ENCODE measurements around the gene SMARCD3. TPM values are rescaled to one million over a fixed set of nuclear protein-coding genes. Genes with fewer than 3 reads are reported as not detected.

SMARCD3 gene
- total and polyA plus RNA-seq, 9 of the 15 experiments (the other 6 are each of a cell fraction or from before 2014, with no cell fraction given) = 0.43 to 3.6 (median 2.6) TPM

DNA sequence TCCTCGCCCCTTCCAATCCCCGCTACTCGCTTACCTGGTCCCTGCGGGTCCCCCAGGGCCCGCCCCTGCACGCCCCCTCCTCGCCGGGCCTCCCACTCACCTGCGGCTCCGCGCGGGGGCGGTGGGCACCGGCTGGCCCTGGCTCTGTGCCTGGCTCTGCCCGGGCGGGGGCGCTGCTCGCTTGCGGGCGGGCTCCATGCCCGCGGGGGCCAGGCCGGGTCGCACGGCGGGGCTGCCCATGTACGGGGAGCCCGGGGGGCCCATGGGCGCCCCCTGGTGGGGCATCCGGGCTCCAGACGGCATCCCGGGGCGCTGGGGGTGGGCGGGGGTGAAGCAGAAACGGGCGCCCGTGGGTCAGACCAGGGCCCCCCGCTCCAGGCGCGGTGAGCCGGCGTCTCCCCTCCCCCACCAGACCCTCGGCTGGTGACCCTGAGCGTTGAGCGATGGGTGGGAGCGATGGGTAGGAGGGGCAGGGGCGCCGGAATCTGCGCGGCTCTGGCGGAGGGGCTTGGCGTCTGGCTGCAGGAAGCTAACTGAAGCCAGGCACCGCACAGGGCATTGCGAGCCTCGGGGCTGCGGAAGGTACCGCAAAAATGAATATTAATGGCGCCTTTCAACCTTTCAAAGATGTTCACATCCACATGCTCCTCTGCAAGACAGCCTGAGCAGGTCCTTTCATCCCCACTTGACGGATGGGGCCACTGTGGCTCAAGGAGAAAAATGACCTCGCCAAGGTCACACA is 3.0 kb downstream of the SMARCD3 start (continued):
- TF ChIP-seq, protein P1, sequence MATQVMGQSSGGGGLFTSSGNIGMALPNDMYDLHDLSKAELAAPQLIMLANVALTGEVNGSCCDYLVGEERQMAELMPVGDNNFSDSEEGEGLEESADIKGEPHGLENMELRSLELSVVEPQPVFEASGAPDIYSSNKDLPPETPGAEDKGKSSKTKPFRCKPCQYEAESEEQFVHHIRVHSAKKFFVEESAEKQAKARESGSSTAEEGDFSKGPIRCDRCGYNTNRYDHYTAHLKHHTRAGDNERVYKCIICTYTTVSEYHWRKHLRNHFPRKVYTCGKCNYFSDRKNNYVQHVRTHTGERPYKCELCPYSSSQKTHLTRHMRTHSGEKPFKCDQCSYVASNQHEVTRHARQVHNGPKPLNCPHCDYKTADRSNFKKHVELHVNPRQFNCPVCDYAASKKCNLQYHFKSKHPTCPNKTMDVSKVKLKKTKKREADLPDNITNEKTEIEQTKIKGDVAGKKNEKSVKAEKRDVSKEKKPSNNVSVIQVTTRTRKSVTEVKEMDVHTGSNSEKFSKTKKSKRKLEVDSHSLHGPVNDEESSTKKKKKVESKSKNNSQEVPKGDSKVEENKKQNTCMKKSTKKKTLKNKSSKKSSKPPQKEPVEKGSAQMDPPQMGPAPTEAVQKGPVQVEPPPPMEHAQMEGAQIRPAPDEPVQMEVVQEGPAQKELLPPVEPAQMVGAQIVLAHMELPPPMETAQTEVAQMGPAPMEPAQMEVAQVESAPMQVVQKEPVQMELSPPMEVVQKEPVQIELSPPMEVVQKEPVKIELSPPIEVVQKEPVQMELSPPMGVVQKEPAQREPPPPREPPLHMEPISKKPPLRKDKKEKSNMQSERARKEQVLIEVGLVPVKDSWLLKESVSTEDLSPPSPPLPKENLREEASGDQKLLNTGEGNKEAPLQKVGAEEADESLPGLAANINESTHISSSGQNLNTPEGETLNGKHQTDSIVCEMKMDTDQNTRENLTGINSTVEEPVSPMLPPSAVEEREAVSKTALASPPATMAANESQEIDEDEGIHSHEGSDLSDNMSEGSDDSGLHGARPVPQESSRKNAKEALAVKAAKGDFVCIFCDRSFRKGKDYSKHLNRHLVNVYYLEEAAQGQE (IDR thresholded peaks at IDR 0.05; ENCODE audit: borderline replicate concordance) = peak; percentile 38; the same call in 1 of the 2 replicates
- TF ChIP-seq, protein P1 (CRISPR knock-in tag; IDR thresholded peaks at IDR 0.05; ENCODE audit: low read depth) = no peak
- TF ChIP-seq PCBP2 (IDR thresholded peaks at IDR 0.05; ENCODE audit: low read depth, low read length, poor library complexity, severe bottlenecking) (peak; percentile 24), FUS (optimal IDR thresholded peaks at IDR 0.05; ENCODE audit: low read depth, low read length) (no peak), KLF1 (tag; IDR thresholded peaks at IDR 0.05) (0 out of 2 replicates have a peak, but pooled peaks have one; percentile 31), SRF (CRISPR knock-in tag; IDR thresholded peaks at IDR 0.05) (0 out of 4 replicates have a peak, but pooled peaks of 1 of the 2 experiments have one; percentile 33), CREB1 (IDR thresholded peaks at IDR 0.05) (no peak), CREB1 (CRISPR knock-in tag; IDR thresholded peaks at IDR 0.05) (no peak), TEAD2 (tag; IDR thresholded peaks at IDR 0.05) (no peak), GATAD2B (IDR thresholded peaks at IDR 0.05; ENCODE audit: borderline replicate concordance) (peak; percentile 88), ARNT (IDR thresholded peaks at IDR 0.05) (no peak), MAZ (CRISPR knock-in tag; conservative IDR thresholded peaks at IDR 0.05 in 1 of 2, IDR thresholded peaks at IDR 0.05 in 1 of 2) (0 out of 4 replicates have a peak, but pooled peaks of 1 of the 2 experiments have one; percentile 18), ZNF12 (CRISPR knock-in tag; IDR thresholded peaks at IDR 0.05) (0 out of 2 replicates have a peak, but pooled peaks have one; percentile 51), SMARCE1 (IDR thresholded peaks at IDR 0.05) (no peak), GATA2 (CRISPR knock-in tag; IDR thresholded peaks at IDR 0.05) (no peak)
- TF ChIP-seq, protein P2, sequence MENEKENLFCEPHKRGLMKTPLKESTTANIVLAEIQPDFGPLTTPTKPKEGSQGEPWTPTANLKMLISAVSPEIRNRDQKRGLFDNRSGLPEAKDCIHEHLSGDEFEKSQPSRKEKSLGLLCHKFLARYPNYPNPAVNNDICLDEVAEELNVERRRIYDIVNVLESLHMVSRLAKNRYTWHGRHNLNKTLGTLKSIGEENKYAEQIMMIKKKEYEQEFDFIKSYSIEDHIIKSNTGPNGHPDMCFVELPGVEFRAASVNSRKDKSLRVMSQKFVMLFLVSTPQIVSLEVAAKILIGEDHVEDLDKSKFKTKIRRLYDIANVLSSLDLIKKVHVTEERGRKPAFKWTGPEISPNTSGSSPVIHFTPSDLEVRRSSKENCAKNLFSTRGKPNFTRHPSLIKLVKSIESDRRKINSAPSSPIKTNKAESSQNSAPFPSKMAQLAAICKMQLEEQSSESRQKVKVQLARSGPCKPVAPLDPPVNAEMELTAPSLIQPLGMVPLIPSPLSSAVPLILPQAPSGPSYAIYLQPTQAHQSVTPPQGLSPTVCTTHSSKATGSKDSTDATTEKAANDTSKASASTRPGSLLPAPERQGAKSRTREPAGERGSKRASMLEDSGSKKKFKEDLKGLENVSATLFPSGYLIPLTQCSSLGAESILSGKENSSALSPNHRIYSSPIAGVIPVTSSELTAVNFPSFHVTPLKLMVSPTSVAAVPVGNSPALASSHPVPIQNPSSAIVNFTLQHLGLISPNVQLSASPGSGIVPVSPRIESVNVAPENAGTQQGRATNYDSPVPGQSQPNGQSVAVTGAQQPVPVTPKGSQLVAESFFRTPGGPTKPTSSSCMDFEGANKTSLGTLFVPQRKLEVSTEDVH (IDR thresholded peaks at IDR 0.05; ENCODE audit: low read depth, partially characterized antibody) = no peak

Data from K562 (cell line).